HFF-Myc (cell line): ENCODE results near the gene MAML2.

Experiments used
- DNase-seq: peaks from one replicate; pipeline ENCODE4 v3.0.0-alpha.2; 2011; ENCODE audit warnings: low read depth; ENCODE audit errors: extremely low read depth
- H3K4me3 ChIP-seq: replicated peaks from 2 replicates; pipeline ENCODE4 v1.5.1; 2011; ENCODE audit warnings: low read depth, mild to moderate bottlenecking, control low read depth, low read length
- TF ChIP-seq, protein P1 (sequence below): IDR thresholded peaks from 2 replicates; pipeline ENCODE4 v1.5.1; 2012; ENCODE audit warnings: mild to moderate bottlenecking, low read depth, low read length, control low read depth; ENCODE audit errors: missing control alignments

MAML2 gene

GRCh38 chr11:96265220-96265737, 77.7 kb downstream of the MAML2 start:
- TF ChIP-seq, protein P1, sequence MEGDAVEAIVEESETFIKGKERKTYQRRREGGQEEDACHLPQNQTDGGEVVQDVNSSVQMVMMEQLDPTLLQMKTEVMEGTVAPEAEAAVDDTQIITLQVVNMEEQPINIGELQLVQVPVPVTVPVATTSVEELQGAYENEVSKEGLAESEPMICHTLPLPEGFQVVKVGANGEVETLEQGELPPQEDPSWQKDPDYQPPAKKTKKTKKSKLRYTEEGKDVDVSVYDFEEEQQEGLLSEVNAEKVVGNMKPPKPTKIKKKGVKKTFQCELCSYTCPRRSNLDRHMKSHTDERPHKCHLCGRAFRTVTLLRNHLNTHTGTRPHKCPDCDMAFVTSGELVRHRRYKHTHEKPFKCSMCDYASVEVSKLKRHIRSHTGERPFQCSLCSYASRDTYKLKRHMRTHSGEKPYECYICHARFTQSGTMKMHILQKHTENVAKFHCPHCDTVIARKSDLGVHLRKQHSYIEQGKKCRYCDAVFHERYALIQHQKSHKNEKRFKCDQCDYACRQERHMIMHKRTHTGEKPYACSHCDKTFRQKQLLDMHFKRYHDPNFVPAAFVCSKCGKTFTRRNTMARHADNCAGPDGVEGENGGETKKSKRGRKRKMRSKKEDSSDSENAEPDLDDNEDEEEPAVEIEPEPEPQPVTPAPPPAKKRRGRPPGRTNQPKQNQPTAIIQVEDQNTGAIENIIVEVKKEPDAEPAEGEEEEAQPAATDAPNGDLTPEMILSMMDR = no peak
- no peak overlapping the region for H3K4me3 ChIP-seq
- no peak for DNase-seq

DNA sequence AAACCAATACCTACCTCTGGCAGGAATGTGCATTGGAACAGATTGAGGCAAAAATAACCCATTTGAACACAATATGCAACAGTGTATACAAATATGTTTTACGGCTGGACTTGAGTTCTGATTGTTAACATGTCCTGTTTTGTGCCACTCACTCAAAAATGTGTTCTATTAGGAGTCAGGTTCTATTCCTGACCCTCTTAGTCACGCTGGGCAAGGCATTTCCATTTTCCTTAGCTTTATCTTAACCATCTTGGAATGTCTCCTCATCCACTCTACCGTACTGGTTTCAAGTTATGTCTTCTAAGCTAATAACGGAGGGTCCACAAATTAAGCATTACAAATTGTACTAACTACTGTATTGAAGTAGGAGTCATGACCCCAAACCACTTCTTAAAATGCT, 78.6 kb downstream of the MAML2 start:
- no peak for DNase-seq
- TF ChIP-seq, protein P1 = no peak
- H3K4me3 ChIP-seq = no peak overlapping the region

DNA sequence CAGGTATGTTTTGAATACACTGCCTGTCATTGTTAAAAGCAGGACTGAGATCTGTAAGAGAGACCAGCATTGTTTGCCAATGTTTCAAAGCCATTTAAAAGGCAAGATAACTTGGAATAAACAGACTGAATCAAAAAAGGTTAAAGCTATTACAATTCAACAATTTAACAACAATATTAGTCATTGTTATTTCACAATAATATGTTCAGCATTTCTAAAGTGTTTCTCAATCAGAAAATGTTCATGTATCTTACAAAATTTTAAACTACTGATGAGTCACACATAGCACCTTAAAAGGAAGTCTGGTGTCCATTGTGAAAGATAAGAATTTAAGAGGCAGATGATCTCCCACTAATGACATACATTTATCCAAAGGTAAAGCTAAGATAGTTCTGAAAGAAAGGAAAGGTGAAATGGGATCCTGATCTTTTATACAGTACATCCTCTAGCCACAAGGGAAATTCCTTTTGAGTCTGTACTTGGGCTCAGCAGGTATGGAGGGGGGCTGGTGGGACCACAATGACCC, 79.7 kb downstream of the MAML2 start:
- H3K4me3 ChIP-seq = no peak overlapping the region
- TF ChIP-seq, protein P1 = no peak
- no peak for DNase-seq

- no peak for DNase-seq
- no peak overlapping the region for H3K4me3 ChIP-seq
- TF ChIP-seq, protein P1 = no peak
Measured at GRCh38 chr11:96260532-96260931, 82.5 kb downstream of the MAML2 start.

- TF ChIP-seq, protein P1 = no peak
- DNase-seq = no peak
- no peak overlapping the region for H3K4me3 ChIP-seq
Measured at GRCh38 chr11:96260067-96260511, 82.9 kb downstream of the MAML2 start.

DNA sequence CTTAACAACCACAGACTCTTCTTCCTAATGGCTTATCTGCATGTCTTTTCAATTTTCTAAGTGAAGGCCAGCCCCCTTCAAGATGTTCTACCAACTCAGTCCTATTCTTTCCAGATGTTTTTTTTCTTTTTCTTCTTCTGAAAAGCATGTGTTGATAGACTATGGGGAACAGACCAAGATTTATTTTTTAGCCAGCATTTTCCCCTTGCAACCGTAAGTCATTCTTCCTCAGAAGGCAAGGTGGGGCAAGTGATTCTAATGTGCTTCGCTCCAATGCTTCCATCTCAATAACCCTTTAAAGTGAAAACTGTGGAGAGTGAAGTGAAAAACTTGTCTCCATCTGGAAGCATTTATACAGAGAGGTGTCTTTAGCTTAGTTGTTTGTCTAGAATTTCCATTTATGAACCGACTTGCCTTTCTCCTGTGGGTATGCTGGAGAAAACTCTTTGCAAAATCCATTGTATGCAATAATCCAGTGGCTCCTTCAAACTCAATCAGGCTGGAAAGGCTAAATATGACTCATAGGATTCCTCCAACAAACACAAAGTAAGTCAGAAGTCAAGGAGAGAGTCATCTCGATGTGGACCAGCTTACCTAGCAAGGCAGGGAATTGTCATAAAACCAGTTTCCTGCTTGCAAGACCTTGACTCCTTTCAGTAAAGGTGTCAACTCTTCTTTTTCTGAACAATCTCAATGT, 83.7 kb downstream of the MAML2 start:
- TF ChIP-seq, protein P1 = no peak
- no peak overlapping the region; the same call in 1 of the 2 replicates for H3K4me3 ChIP-seq
- DNase-seq = peak; percentile 77
